Epithelial cell of esophagus (primary cell): ENCODE results near the gene PTGS1.
A peak's percentile ranks its signal among the peaks of the same experiment; 100 is the strongest.

Experiments used
- DNase-seq: peaks from one replicate; pipeline ENCODE4 v3.0.0; 2010; ENCODE audit warnings: low read depth
- H3K4me3 ChIP-seq: 2 replicates; pipeline ENCODE4 v1.5.1; 2011; ENCODE audit warnings: mild to moderate bottlenecking, low read length, control low read depth
- CTCF ChIP-seq: IDR thresholded peaks from 2 replicates; pipeline ENCODE4 v1.5.1; 2011; ENCODE audit warnings: low read depth, mild to moderate bottlenecking, low read length, control low read depth, inconsistent platforms; ENCODE audit not compliant: insufficient read depth; ENCODE audit errors: missing control alignments

Gene PTGS1

GRCh38 chr9:122396614-122397148, 25.9 kb downstream of the PTGS1 start:
- H3K4me3 ChIP-seq: no peak overlapping the region
- TF ChIP-seq CTCF: no peak
- peak; percentile 39 for DNase-seq

- TF ChIP-seq CTCF: no peak
- DNase-seq: no peak
- no peak overlapping the region for H3K4me3 ChIP-seq
Observed at GRCh38 chr9:122397749-122398148, 26.9 kb downstream of the PTGS1 start.

GRCh38 chr9:122398371-122398924, 27.6 kb downstream of the PTGS1 start:
- no peak overlapping the region for H3K4me3 ChIP-seq

GRCh38 chr9:122401896-122402295, 31.1 kb downstream of the PTGS1 start:
- no peak overlapping the region for H3K4me3 ChIP-seq
- DNase-seq: no peak
- TF ChIP-seq CTCF: no peak

More at GRCh38 chr9:122398371-122398924, 27.6 kb downstream of the PTGS1 start:
- no peak for DNase-seq
- TF ChIP-seq CTCF: no peak

GRCh38 chr9:122402403-122402871, 31.6 kb downstream of the PTGS1 start:
- H3K4me3 ChIP-seq: no peak overlapping the region
- DNase-seq: peak; percentile 92
- TF ChIP-seq CTCF: no peak

GRCh38 chr9:122402874-122403273, 32.0 kb downstream of the PTGS1 start:
- no peak overlapping the region for H3K4me3 ChIP-seq
- TF ChIP-seq CTCF: no peak
- no peak for DNase-seq
